Measurements from ENCODE around the gene DDX21.

Gene DDX21

GRCh38 chr10:69005704-69006485 lies 49.9 kb downstream of the DDX21 start:
- Histone ChIP-seq H3K4me1 (ENCODE audit: control insufficient read depth in 2 of 2, insufficient read depth in 1 of 2, low read depth in 1 of 2, low read length in 2 of 2) (no peaks in the 10 kb centered on the region), H4K8ac (ENCODE audit: low read depth, low read length) (no peak overlapping the region), H3K79me1 (ENCODE audit: low read depth, low read length) (no peaks in the 10 kb centered on the region), H2BK15ac (ENCODE audit: low read length) (no peak overlapping the region), H3K9me3 (replicated peaks in 1 of 2; ENCODE audit: control insufficient read depth in 2 of 2, insufficient read depth in 1 of 2, low read depth in 1 of 2, low read length in 2 of 2) (no peaks in the 10 kb centered on the region), H3K27ac (replicated peaks; ENCODE audit: low read length) (no peak overlapping the region), H3K36me3 (replicated peaks in 1 of 2; ENCODE audit: control insufficient read depth in 2 of 2, insufficient read depth in 2 of 2, low read length in 2 of 2) (peaks cover 4 to 89% of the 10 kb centered on the region in 2 donors), H3K27me3 (ENCODE audit: control insufficient read depth in 3 of 3, insufficient read depth in 3 of 3, low read depth in 1 of 3, low read length in 3 of 3) (no peaks in the 10 kb centered on the region), H3K18ac (ENCODE audit: low read length) (no peak overlapping the region), H3K4ac (ENCODE audit: low read length) (no peak overlapping the region), H4K91ac (ENCODE audit: low read depth, low read length, poor library complexity) (no peak overlapping the region), H3K4me2 (ENCODE audit: insufficient read depth, low read length, poor library complexity, severe bottlenecking) (no peak overlapping the region), H2BK120ac (ENCODE audit: low read depth, low read length) (no peak overlapping the region), H2AK5ac (ENCODE audit: low read depth, low read length) (no peak overlapping the region), H3K9ac (ENCODE audit: low read depth, low read length, poor library complexity) (no peak overlapping the region), H3K4me3 (ENCODE audit: low read length in 2 of 2) (no peak overlapping the region), H3K14ac (ENCODE audit: low read length) (no peak overlapping the region), H2AFZ (ENCODE audit: low read length) (no peak overlapping the region), H3K23ac (ENCODE audit: low read depth, low read length, poor library complexity) (no peak overlapping the region), H2BK5ac (ENCODE audit: low read length) (no peak overlapping the region), H2BK12ac (ENCODE audit: low read length) (no peak overlapping the region)
- no peak for DNase-seq (ENCODE audit: low spot score)
- no CpG with 5 or more reads among the region's 6 CpGs for WGBS, 2 donors (ENCODE audit: extremely low coverage in 2 of 2, insufficient read length in 2 of 2, insufficient replicate concordance in 1 of 2)

- Histone ChIP-seq H2AK5ac (ENCODE audit: low read depth, low read length) (no peak overlapping the region), H3K4me1 (ENCODE audit: control insufficient read depth in 2 of 2, insufficient read depth in 1 of 2, low read depth in 1 of 2, low read length in 2 of 2) (no peaks in the 10 kb centered on the region), H2BK12ac (ENCODE audit: low read length) (no peak overlapping the region), H3K27me3 (ENCODE audit: control insufficient read depth in 3 of 3, insufficient read depth in 3 of 3, low read depth in 1 of 3, low read length in 3 of 3) (no peaks in the 10 kb centered on the region), H4K8ac (ENCODE audit: low read depth, low read length) (no peak overlapping the region), H3K9ac (ENCODE audit: low read depth, low read length, poor library complexity) (no peak overlapping the region), H3K18ac (ENCODE audit: low read length) (no peak overlapping the region), H3K23ac (ENCODE audit: low read depth, low read length, poor library complexity) (no peak overlapping the region), H4K91ac (ENCODE audit: low read depth, low read length, poor library complexity) (no peak overlapping the region), H3K27ac (replicated peaks; ENCODE audit: low read length) (no peak overlapping the region), H3K4ac (ENCODE audit: low read length) (no peak overlapping the region), H3K4me2 (ENCODE audit: insufficient read depth, low read length, poor library complexity, severe bottlenecking) (no peak overlapping the region), H3K79me1 (ENCODE audit: low read depth, low read length) (no peaks in the 10 kb centered on the region), H3K9me3 (replicated peaks in 1 of 2; ENCODE audit: control insufficient read depth in 2 of 2, insufficient read depth in 1 of 2, low read depth in 1 of 2, low read length in 2 of 2) (no peaks in the 10 kb centered on the region), H2AFZ (ENCODE audit: low read length) (no peak overlapping the region), H3K4me3 (ENCODE audit: low read length in 2 of 2) (no peak overlapping the region), H3K36me3 (replicated peaks in 1 of 2; ENCODE audit: control insufficient read depth in 2 of 2, insufficient read depth in 2 of 2, low read length in 2 of 2) (peaks cover 4 to 90% of the 10 kb centered on the region in 2 donors), H2BK120ac (ENCODE audit: low read depth, low read length) (no peak overlapping the region), H3K14ac (ENCODE audit: low read length) (no peak overlapping the region), H2BK5ac (ENCODE audit: low read length) (no peak overlapping the region), H2BK15ac (ENCODE audit: low read length) (no peak overlapping the region)
- no peak for DNase-seq (ENCODE audit: low spot score)
- no CpG with 5 or more reads among the region's 3 CpGs for WGBS, 2 donors (ENCODE audit: extremely low coverage in 2 of 2, insufficient read length in 2 of 2, insufficient replicate concordance in 1 of 2)
These were observed 51.3 kb downstream of the DDX21 start for GRCh38 chr10:69007260-69007659.

DNA sequence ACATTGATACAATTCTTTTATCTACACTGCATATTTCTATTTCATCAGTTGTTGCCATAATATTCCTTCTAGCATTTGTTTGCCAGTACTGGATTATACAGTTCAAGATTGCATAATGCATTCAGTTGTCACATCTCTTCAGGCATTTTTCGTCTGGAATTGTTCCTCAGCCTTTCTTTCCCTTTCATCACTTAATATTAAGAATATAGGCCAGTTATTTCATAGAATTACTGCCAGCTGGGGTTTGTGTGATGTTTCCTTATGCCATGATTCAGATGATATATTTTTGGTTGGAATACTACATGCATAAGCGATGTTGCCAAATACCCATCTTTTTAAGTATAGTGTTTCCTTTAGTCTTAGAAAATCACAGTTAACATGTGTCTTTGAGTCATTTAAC lies 53.4 kb downstream of the DDX21 start:
- WGBS, 2 donors (ENCODE audit: extremely low coverage in 2 of 2, insufficient read length in 2 of 2, insufficient replicate concordance in 1 of 2): no CpG with 5 or more reads among the region's 2 CpGs
- Histone ChIP-seq H3K18ac (ENCODE audit: low read length) (no peak overlapping the region), H2BK15ac (ENCODE audit: low read length) (no peak overlapping the region), H2AFZ (ENCODE audit: low read length) (no peak overlapping the region), H3K27ac (replicated peaks; ENCODE audit: low read length) (no peak overlapping the region), H3K9me3 (replicated peaks in 1 of 2; ENCODE audit: control insufficient read depth in 2 of 2, insufficient read depth in 1 of 2, low read depth in 1 of 2, low read length in 2 of 2) (no peaks in the 10 kb centered on the region), H3K4me1 (ENCODE audit: control insufficient read depth in 2 of 2, insufficient read depth in 1 of 2, low read depth in 1 of 2, low read length in 2 of 2) (no peaks in the 10 kb centered on the region), H3K36me3 (replicated peaks in 1 of 2; ENCODE audit: control insufficient read depth in 2 of 2, insufficient read depth in 2 of 2, low read length in 2 of 2) (peaks cover 6 to 98% of the 10 kb centered on the region in 2 donors), H3K79me1 (ENCODE audit: low read depth, low read length) (no peaks in the 10 kb centered on the region), H3K4me3 (ENCODE audit: low read length in 2 of 2) (no peak overlapping the region), H2BK120ac (ENCODE audit: low read depth, low read length) (no peak overlapping the region), H3K27me3 (ENCODE audit: control insufficient read depth in 3 of 3, insufficient read depth in 3 of 3, low read depth in 1 of 3, low read length in 3 of 3) (no peaks in the 10 kb centered on the region), H2BK12ac (ENCODE audit: low read length) (no peak overlapping the region), H3K4ac (ENCODE audit: low read length) (no peak overlapping the region), H2AK5ac (ENCODE audit: low read depth, low read length) (no peak overlapping the region), H3K4me2 (ENCODE audit: insufficient read depth, low read length, poor library complexity, severe bottlenecking) (no peak overlapping the region), H4K91ac (ENCODE audit: low read depth, low read length, poor library complexity) (no peak overlapping the region), H3K9ac (ENCODE audit: low read depth, low read length, poor library complexity) (no peak overlapping the region), H2BK5ac (ENCODE audit: low read length) (no peak overlapping the region), H4K8ac (ENCODE audit: low read depth, low read length) (no peak overlapping the region), H3K23ac (ENCODE audit: low read depth, low read length, poor library complexity) (no peak overlapping the region), H3K14ac (ENCODE audit: low read length) (no peak overlapping the region)
- DNase-seq (ENCODE audit: low spot score): no peak

DNA sequence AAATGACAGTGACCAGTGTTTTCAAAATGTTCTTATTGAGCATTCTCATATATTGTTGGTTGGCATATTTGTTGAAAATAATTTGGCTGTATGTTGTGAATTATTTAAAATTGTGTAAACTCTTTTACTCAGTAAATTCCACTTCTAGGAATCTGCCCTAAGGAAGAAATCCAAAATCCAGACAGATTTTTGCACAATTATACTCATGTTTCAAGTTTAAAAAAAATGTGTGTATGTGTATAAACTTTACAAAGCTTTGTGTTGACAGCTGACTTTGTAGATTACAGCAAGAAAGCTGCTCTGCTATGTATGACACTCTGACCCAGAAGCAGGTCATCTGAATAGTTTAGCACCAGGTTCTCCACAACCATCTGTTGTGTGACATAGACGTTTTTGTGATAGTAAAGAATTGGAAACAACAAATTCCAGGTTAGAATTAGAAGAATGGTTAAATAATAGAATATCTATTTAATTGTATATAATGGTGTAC lies 54.2 kb downstream of the DDX21 start:
- H4K91ac ChIP-seq (ENCODE audit: low read depth, low read length, poor library complexity): no peak overlapping the region
- H3K79me1 ChIP-seq (ENCODE audit: low read depth, low read length): no peaks in the 10 kb centered on the region
- no peak for DNase-seq (ENCODE audit: low spot score)
- H4K8ac ChIP-seq (ENCODE audit: low read depth, low read length): no peak overlapping the region
- H2AK5ac ChIP-seq (ENCODE audit: low read depth, low read length): no peak overlapping the region
- no peak overlapping the region for H3K4me2 ChIP-seq (ENCODE audit: insufficient read depth, low read length, poor library complexity, severe bottlenecking)
- H2BK5ac ChIP-seq (ENCODE audit: low read length): no peak overlapping the region
- H3K18ac ChIP-seq (ENCODE audit: low read length): no peak overlapping the region
- H3K14ac ChIP-seq (ENCODE audit: low read length): no peak overlapping the region
- H2BK12ac ChIP-seq (ENCODE audit: low read length): no peak overlapping the region
- H3K4me3 ChIP-seq (ENCODE audit: low read length in 2 of 2): no peak overlapping the region
- no peak overlapping the region for H2BK120ac ChIP-seq (ENCODE audit: low read depth, low read length)
- WGBS, 2 donors (ENCODE audit: extremely low coverage in 2 of 2, insufficient read length in 2 of 2, insufficient replicate concordance in 1 of 2): no CpG with 5 or more reads among the region's 1 CpG
- no peaks in the 10 kb centered on the region for H3K4me1 ChIP-seq (ENCODE audit: control insufficient read depth in 2 of 2, insufficient read depth in 1 of 2, low read depth in 1 of 2, low read length in 2 of 2)
- H2AFZ ChIP-seq (ENCODE audit: low read length): no peak overlapping the region
- H3K27me3 ChIP-seq (ENCODE audit: control insufficient read depth in 3 of 3, insufficient read depth in 3 of 3, low read depth in 1 of 3, low read length in 3 of 3): no peaks in the 10 kb centered on the region
- H3K23ac ChIP-seq (ENCODE audit: low read depth, low read length, poor library complexity): no peak overlapping the region
- no peak overlapping the region for H3K4ac ChIP-seq (ENCODE audit: low read length)
- peaks cover 6 to 98% of the 10 kb centered on the region in 2 donors for H3K36me3 ChIP-seq (replicated peaks in 1 of 2; ENCODE audit: control insufficient read depth in 2 of 2, insufficient read depth in 2 of 2, low read length in 2 of 2)
- no peak overlapping the region for H3K27ac ChIP-seq (replicated peaks; ENCODE audit: low read length)
- no peak overlapping the region for H2BK15ac ChIP-seq (ENCODE audit: low read length)
- H3K9ac ChIP-seq (ENCODE audit: low read depth, low read length, poor library complexity): no peak overlapping the region
- no peaks in the 10 kb centered on the region for H3K9me3 ChIP-seq (replicated peaks in 1 of 2; ENCODE audit: control insufficient read depth in 2 of 2, insufficient read depth in 1 of 2, low read depth in 1 of 2, low read length in 2 of 2)
